HG03108 (cell line): ENCODE results near the gene INSC.
A peak's percentile ranks its signal among the peaks of the same experiment; 100 is the strongest.
"Not testable (repeated sequence)": the region's sequence is repeated elsewhere in the genome, so short reads cannot be mapped to it uniquely, and the experiment has no call there.

ENCODE experiments used
- ATAC-seq: cut with Tn5 transposase; IDR thresholded peaks from one replicate; pipeline ENCODE4 v1.9.1; 2021; ENCODE audit warnings: moderate library complexity; ENCODE audit not compliant: unreplicated experiment

Gene INSC, protein sequence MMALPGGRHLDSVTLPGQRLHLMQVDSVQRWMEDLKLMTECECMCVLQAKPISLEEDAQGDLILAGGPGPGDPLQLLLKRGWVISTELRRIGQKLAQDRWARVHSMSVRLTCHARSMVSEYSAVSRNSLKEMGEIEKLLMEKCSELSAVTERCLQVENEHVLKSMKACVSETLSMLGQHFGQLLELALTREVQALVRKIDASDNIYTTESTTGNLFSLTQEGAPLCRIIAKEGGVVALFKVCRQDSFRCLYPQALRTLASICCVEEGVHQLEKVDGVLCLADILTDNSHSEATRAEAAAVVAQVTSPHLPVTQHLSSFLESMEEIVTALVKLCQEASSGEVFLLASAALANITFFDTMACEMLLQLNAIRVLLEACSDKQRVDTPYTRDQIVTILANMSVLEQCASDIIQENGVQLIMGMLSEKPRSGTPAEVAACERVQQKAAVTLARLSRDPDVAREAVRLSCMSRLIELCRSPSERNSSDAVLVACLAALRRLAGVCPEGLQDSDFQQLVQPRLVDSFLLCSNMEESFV

DNA sequence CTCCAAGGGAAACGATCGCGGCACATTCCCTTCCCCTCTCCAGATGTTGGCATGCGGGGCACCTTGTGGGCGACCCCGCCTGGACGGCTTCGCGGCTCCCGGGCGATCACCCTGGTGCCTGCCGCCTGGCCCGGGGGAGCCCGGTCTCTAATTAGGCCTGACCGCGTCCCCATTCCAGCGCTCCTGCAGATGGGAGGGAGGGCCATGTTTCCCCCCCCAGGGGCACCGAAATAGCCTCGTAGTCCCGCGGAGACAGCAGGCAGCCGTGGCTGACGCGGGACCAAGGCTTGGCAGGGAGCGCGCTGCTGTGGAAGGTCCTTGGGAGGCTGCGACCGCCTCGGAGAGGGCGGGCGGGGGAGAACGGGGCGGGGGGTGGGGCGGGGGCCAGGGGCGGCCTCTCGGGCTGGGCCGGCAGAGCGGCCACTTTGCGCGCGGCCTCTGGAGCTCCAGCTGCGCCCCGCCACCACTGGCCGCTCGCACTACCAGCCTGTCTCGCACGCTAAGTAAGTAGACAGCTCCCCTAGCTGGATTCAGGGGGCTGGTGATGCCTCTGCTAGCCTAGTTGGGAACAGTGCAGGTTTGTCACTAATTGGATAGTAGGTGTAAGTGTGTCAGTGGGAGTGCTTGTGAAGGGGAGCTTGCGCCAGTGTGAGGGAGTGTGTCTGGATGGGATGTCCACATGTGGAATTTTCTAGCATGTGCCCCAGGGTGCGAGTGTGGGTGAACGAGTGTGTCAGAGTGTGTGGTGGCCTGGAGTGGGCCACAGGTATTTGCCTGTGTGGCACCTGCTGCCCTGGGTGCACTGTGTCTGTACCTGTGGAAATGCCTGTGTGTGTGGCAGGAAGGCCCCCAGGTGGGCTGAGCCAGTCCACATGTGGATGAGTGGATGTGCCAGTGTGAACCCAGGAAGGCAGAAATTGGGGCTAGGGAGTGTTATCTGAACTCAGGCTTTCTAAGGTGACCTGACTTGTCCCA, at the start of gene INSC:
INSC (plus strand) TSS at position 423 of the 975 bp plus-strand sequence. CDS start 34,252 bp downstream, outside the sequence.
- ATAC-seq = no peak

DNA sequence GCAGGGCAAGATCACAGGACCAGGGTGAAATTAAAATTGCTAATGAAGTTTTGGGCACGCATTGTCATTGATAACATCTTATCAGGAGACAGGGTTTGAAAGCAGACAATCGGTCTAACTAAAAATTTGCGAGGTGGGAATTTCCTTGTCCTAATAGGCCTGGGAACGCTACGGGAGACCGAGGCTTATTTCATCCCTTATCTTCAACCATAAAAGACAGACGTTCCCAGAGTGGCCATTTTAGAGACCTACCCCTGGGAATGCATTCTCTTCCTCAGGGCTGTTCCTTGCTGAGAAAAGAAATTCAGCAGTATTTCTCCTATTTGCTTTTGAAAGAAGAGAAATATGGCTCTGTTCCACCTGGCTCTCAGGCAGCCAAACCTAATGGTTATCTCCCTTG, 45.0 kb upstream of the INSC start:
- not testable (repeated sequence) for ATAC-seq

DNA sequence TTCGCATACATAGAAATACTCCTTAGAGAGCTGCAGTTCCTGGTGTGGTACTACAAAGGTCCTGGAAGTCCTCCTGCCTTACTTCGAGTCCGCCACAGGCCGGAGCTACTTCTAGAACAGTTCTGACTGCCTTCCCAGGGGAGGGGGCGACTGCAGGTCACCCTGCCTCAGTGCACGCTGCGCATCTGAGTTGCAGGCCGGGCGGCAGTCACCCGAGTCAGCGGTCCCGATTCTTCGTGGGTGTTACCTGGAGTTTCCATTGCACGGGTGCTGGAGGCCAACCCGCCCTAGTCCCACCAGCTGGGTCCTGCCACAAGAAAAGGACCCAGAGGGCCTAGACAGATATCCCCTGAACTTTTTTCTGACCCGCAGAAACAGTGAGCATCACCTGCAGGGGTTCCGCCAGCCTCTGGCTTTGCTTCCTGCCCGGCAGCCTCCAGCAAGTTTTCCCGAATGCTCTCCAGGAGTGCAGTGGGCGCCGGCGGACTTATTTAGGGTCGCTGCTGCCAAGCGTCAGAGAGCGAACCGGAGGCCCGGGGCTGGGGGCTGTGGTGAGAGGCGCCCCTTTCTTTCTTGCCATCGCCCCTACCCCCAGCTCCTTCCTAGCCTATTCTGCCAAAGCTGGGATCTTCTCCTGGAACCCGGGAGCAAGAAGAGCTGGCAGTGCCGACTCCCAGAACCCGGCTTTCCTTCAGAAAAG, 43.0 kb upstream of the INSC start:
- ATAC-seq = no peak

DNA sequence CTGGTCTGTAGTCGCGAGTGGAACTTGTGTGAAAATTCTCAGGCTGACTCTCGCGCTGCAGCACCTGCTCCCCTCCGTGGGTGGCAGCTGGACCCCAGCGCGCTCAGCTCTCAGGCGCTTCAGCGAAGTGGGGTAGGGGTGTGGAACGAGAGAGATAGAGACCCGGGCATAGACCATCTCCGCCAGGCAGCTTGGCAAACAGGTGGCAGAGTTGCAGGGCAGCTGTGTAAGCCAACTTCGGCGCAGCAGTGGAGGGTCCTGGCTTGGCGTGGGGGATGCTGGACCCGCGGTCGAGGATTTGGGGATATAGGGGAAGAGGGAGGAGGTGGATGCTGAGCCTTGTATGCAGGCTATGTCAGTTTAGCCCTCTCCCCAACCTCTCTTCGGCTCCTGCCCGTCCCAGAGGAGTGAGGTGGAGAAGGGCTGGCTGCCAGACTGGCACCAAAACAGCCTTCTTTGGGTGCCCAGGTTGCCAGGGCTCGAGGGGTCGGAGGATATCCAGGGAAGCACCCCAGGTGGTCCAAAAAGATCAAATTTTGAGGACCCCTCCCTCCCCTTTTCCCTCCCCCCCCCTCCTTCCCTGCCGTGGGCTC, 42.1 kb upstream of the INSC start:
- no peak for ATAC-seq

DNA sequence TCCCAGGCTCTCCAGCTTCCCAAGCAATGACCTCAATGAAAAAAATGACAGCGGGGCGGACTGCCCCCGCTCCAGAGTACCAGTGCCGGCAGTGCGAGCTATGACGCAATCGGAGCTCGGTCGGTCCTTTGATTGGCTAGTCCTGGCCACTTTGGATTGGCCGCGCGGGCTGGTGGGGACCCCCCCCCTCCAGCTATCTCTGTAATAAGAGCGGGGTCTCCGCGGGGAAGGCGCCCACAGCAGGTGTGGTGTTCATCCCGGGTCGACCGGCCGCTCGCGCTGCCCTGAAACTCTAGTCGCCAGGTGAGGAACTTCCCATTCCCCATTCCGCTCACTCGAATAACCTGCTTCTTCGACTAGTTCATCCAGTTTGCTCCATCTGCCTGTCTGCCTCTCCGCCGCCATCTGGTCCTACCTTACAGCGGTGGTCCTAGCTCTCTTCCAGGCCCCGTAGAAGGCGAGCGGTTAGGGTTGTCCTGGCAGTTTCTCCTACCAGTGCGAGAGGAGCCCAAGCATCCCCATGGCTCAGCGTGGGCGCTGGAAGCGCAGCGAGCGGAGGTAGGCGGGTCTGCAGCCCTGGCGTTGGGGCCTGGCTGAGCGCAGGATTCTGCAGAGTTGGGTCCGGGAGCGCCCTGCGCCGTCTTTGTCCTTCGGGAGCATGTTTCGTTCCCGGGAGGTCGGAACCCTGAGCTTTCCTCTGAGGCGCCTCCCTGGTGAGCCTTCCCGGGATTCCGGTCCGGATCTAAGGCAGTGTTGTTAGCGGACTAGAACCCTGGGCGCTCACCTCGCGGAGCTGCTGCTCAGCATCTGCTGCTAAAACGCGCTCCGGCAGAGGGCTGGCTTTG, 41.1 kb upstream of the INSC start, which contains the start of gene CALCB:
CALCB (plus strand) TSS at position 233 of the 845 bp plus-strand sequence. CDS start 1,126 bp downstream, outside the sequence.
- no peak for ATAC-seq

DNA sequence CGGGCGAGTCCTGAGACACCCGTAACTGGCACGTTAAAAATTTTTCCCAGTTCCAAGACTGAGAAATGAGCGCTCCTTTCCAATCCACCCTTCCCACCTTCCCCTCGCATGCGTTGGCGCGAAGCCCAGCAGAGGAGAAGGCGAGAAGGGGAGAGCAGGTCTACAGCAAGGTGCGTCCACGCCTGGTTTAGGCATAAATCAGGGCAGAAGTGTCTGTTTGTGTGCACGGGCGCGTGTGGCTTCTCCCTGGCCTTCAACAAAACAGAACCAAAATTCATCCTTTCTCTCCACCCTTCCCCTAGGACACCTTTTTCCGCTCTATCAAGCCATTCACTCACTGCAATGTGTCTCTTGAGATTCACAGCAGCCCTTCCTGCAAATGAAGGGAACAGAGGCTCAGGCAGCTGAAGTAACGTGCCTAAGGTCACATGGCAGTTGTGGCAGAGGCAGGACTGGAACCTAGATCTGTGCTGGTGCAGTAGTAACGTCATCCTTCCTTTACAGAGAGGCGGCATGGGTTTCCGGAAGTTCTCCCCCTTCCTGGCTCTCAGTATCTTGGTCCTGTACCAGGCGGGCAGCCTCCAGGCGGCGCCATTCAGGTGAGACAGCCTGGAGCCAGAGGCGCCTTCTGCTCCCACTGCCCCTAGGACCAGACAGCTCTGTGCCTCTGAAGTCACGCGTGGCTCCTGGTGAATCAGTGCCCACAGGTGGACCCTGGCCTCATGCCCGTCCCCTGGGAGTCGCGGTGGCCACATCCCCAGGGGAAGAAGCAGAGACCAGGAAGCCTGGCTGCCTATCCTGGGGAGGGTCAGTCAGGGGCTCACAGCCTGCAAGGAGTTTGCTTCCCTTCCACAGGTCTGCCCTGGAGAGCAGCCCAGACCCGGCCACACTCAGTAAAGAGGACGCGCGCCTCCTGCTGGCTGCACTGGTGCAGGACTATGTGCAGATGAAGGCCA, 40.2 kb upstream of the INSC start:
- ATAC-seq = peak; percentile 84

DNA sequence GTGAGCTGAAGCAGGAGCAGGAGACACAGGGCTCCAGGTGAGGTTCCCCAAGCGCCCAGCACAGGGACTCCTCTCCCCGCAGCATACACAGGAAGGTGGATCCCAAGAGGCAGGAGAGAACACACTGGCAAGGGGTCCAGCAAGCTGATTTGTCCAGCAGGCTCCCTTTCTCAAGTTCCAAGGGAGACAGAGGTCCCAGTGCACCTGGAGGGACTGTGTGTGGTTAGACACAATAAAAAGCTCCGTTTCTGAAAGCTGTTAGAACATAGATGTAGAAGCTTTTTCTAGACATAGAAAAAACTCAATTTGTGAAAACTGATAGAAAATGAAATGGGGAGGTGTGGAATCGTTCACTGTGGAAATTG, 39.6 kb upstream of the INSC start:
- ATAC-seq = no peak

DNA sequence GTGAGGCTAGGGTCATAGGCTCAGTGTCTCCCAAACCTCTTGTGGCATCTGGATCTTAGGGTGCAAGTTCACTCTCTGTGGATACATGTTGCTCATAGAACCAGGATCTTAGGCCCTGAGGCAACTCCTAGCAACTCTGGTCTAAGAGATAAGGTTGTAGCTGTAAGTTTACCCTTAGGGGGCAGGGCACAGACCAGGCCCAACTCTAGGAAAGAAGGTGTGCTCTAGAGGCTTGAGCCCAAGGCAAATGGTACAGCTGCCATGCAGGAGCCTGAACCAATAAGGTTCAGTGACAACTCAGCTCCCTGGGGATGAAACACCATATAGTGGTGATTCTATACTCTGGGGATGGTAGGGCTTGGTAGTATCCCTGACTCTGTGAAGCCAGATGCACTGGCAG, 23.5 kb upstream of the INSC start:
- no peak for ATAC-seq

DNA sequence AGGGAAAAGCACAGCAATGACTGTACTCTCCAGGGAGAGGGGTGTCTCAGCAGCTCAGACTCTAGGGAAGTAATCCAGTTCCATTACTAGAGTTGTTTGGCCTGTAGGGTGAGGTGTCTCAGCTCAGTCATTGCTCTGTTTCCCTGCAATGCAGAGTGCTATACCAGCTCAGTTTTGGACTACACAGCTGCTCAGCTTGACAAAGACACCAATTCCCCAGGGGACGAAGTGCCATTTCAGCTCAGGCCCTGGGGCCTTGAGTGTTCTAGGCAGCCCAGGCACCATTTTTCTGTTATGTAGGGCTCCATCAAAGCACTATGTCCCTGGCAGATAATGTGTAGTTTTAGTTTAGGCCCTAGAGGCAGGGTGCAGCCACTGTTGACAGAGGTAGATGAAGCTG, 23.1 kb upstream of the INSC start:
- no peak for ATAC-seq

DNA sequence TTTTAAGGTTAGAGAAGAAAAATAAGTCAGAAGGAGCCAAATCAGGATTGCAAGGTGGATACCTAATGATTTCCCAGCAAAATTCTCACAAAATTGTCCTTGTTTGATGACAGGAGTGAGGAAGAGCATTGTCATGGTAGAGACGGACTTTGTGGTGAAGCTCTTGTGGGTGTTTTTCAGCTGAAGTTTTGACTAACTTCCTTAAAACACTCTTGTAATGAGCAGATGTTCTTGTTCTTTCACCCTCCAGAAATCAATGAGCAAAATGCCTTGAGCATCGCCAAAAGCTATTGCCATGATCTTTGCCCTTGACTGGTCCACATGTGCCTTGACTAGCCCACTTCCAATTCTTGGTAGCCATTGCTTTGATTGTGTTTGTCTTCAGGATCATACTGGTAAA, 21.3 kb upstream of the INSC start:
- ATAC-seq = no peak

DNA sequence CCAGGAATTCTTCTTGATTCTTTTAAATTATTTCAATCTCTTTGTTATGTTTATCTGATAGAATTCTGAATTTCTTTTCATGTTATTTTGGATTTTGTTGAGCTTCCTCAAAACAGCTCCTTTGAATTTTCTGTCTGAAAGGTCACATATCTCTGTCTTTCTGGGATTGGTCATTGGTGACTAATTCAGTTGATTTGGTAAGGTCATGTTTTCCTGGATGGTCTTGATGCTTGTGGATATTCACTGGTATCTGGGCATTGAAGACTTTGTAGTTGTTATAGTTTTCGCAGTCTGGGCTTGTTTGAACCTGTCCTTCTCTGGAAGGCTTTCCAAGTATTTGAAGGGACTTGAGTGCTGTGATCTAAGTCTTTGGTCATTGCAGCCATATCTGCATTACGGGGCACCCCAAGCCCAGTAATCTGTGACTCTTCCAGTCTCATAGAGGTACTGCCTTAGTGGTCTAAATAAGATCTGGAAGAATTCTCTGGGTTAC, 18.9 kb upstream of the INSC start:
- ATAC-seq = no peak

DNA sequence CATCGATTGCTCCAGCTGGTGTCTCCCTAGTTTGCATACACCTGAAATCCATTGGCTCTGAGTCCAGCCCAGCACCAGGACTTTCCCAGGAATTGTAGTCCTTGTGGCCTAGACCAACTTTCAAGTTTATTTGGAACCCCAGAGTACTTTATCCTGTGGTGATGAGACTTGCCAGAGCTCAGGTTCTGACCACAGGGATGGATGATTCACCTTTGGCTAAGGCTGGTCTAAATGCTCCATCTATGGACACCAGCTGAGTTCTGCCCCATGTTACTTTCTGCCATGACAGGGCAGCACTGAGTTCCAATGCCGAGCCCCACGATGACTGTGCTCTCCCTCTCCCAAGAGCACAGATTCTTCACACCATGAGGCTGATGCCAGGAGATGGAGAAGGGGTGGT, 17.3 kb upstream of the INSC start:
- no peak for ATAC-seq

DNA sequence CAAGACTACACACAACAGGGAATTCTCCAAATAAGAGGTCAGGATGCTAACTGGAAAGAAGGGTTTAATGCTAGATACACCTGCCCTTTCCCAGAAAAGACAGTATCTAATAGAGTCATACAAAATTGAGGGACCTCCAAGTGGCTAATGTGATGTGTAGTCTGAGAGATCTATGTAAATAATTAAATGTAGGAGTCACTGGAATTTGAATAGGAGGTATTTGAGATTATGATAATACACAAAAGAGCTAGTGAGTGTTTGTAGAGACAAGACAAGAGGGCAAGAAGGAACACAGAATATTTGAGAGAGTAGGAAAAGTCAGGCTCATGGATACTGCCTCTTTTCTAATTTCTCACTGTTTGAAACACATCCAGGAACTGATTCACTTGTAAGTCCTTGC, 15.5 kb upstream of the INSC start:
- no peak for ATAC-seq

DNA sequence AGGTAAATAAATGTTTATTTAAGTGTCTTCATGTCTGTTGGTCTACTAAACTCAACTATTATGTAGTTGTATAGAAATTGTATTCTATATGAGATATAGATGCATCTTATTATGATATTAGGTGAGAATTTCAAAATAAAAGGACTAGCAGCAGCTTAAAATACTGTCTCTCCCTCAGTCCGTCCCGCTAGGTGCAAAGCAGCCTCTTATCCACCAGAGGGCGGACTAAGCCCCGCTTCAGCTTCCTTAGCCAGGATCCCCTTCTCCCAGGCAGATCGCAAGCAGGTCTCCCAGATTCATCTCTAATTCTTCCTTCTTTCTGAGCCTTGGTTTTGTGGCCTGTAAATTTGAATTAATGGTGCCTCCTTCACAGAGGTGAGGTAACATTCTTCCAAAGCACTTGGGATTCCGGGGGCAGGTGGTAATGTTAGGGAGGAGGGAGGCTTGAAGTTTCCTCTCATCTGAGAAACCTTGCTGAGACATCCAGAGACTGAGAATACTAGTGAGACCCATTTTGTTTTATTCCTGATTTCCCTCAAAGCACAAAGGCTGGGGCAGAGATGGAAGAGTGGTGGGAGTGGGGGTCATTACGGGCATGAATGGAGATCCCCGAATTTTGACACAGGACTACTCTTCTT, 13.5 kb upstream of the INSC start:
- ATAC-seq = peak; percentile 74

DNA sequence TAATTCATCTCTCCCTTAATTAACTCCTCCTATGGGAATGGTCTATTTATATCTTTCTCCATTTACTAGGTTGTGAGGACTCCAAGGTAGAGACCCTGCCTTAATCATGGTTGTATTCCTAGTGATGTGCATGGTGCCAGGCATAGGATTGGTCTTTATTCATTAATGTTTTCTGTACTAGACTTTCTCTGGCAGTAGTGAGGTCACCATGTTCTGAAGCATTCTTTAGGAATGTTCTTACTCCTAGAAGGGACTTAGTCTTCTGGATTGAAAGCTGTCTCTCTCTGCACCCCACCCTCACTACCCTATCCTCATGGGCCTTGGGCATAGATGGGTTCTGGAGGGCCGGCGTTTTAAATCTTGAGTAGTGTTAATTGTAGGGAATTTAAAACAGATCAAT, 10.6 kb upstream of the INSC start:
- ATAC-seq = no peak

DNA sequence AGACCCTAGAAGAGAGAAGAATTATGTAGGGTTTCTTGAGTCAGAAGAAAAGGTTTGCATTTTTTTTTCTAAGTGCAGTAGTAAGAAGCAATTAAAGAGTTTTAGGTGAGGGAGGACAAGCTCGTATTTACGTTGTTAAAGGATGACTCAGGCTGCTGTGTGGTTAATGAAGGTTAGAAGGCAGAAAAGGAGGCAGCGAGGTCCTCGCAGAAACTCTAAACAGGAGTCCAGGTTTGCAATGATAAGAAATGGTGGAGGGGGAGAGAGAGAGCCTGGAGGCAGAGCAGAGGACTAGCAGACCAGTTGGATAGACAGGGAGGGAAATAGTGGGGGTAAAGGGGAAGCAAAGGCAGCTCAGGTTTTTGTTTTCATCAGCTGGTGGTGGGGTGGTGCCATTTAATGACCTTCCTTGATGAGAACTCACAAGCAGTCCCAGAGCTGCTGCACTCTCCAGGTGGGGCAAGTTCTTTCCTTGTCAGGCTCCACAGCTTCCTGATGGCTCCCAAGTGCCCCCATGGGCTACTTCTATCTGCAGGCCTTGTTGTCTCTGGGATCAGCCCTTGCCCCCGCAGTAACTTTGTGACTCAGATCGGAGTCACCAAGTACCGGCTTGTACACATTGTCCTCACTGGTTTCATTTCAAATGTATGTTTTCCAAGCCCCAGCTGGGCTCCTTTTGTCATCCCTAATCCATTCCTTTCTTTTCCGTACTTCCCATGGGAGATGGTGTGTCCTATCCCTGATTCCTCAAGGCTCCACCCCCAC, 8.3 kb upstream of the INSC start:
- ATAC-seq = no peak
